A549 (cell line): ENCODE data around the gene ADAMTSL3. TPM values are rescaled to one million over a fixed set of nuclear protein-coding genes. Genes with fewer than 3 reads are reported as not detected.

Source experiments
- ATAC-seq, 2 experiments: fragments of 200-7000 bp in 1 of 2; fragments of >200 bp in 1 of 2; cut with Nextera tagmentation in 1 of 2; cut with Tn5 transposase in 1 of 2; 3 replicates each; pipeline versions ENCODE4 v1.8.0 to v1.9.1; 2018 to 2020; ENCODE audit warnings: mild to moderate bottlenecking in 1 of 2, moderate library complexity in 1 of 2
- CTCF ChIA-PET: fragments of 300-600 bp; sonication (Branson Sonifier 250); formaldehyde crosslinking; extraction: SDS; loops from one replicate; lab custom pipeline; 2021; ENCODE audit warnings: antibody characterized with exemption, inconsistent platforms; lab: Yijun Ruan, JAX
- POLR2A ChIA-PET: fragments of 350-600 bp; formaldehyde crosslinking; extraction: SDS; loops from one replicate; lab custom pipeline; 2021; ENCODE audit warnings: antibody characterized with exemption, inconsistent platforms; lab: Yijun Ruan, JAX
- DNase-seq, 2 experiments: peaks; one replicate each; pipeline versions ENCODE4 v3.0.0 to v3.0.0-alpha.2; 2011 to 2016; ENCODE audit warnings: low read depth in 1 of 2, low spot score in 1 of 2
- FAIRE-seq: peaks from 2 replicates; lab custom pipeline; 2011; peaks lifted over from hg19 to GRCh38; lab: Jason Lieb, UNC
- H3K27ac ChIP-seq, 2 experiments: fragments of >200 bp; sonication (Bioruptor Twin); formaldehyde crosslinking; 3 replicates each; pipeline ENCODE4 v1.5.1; 2016 to 2017
- H3K4me1 ChIP-seq: fragments of >200 bp; sonication (Bioruptor Twin); formaldehyde crosslinking; 3 replicates; pipeline ENCODE4 v1.6.1; 2016
- H3K4me2 ChIP-seq: fragments of >200 bp; sonication (Bioruptor Twin); formaldehyde crosslinking; 3 replicates; pipeline ENCODE4 v1.6.1; 2016
- H3K4me3 ChIP-seq: fragments of >200 bp; sonication (Bioruptor Twin); formaldehyde crosslinking; 3 replicates; pipeline ENCODE4 v1.5.1; 2016
- H3K9me3 ChIP-seq: fragments of >200 bp; sonication (Bioruptor Twin); formaldehyde crosslinking; 3 replicates; pipeline ENCODE4 v1.6.1; 2016
- CHD2 ChIP-seq: fragments of 150-350 bp; IDR thresholded peaks from 2 replicates; pipeline ENCODE4 v1.6.1; 2014; ENCODE audit warnings: low read length; ENCODE audit not compliant: partially characterized antibody
- CHD4 ChIP-seq: fragments of 200-600 bp; sonication (generic); IDR thresholded peaks from 2 replicates; pipeline ENCODE4 v1.6.1; 2016; ENCODE audit warnings: antibody characterized with exemption, mild to moderate bottlenecking, borderline replicate concordance
- ELK1 ChIP-seq: fragments of 150-350 bp; IDR thresholded peaks from 2 replicates; pipeline ENCODE4 v1.6.1; 2014; ENCODE audit warnings: low read depth, mild to moderate bottlenecking, low read length
- EP300 ChIP-seq, 2 experiments: fragments of >200 bp; sonication (Bioruptor Twin); formaldehyde crosslinking; IDR thresholded peaks; 2 replicates in 1 of 2; 3 replicates in 1 of 2; pipeline ENCODE4 v1.6.1; 2016 to 2017
- FOXS1 ChIP-seq: fragments of 250-450 bp; sonication (Bioruptor Pico); IDR thresholded peaks from 2 replicates; pipeline ENCODE4 v1.5.0; 2020; ENCODE audit warnings: mild to moderate bottlenecking, moderate library complexity
- HOXB5 ChIP-seq: fragments of 250-450 bp; sonication (Bioruptor Pico); IDR thresholded peaks from 2 replicates; pipeline ENCODE4 v1.5.0; 2020; ENCODE audit warnings: mild to moderate bottlenecking, moderate library complexity
- KDM5A ChIP-seq: fragments of 200-600 bp; sonication (generic); IDR thresholded peaks from 2 replicates; pipeline ENCODE4 v1.6.1; 2016; ENCODE audit warnings: antibody characterized with exemption, mild to moderate bottlenecking
- RCOR1 ChIP-seq: fragments of 150-350 bp; IDR thresholded peaks from 2 replicates; pipeline ENCODE4 v1.6.1; 2014; ENCODE audit warnings: antibody characterized with exemption, low read length, low read depth
- REST ChIP-seq: fragments of 200-600 bp; sonication (generic); IDR thresholded peaks from 2 replicates; pipeline ENCODE4 v1.6.1; 2016; ENCODE audit warnings: antibody characterized with exemption, mild to moderate bottlenecking, moderate library complexity
- TFCP2L1 ChIP-seq: fragments of 250-450 bp; sonication (Bioruptor Pico); IDR thresholded peaks from 2 replicates; pipeline ENCODE4 v1.5.0; 2021; ENCODE audit warnings: mild to moderate bottlenecking
- WGBS: methylation state at CpG from one replicate; pipeline ENCODE4 v1.1.6; 2017; ENCODE audit errors: missing lambda C conversion rate; 5-methylcytosine and 5-hydroxymethylcytosine counted together
- polyA plus RNA-seq, 4 experiments: library from polyadenylated mRNA; depleted of rRNA in 3 of 4; stranded (reverse); fragments of >200 nt; fragmentation: RNase III in 1 of 4; extraction: RNeasy Plus Mini Kit Qiagen cat#74134 plus additional on column Dnase treatment in 1 of 4; gene quantifications; 2 replicates in 3 of 4; 3 replicates in 1 of 4; pipeline ENCODE4 v1.2.3, GENCODE V29; 2011 to 2017
- TF ChIP-seq, protein P1 (sequence below): IDR thresholded peaks from 2 replicates; pipeline ENCODE4 v1.6.1; 2012
- TF ChIP-seq, protein P2 (sequence below): fragments of >200 bp; sonication (Bioruptor Twin); formaldehyde crosslinking; IDR thresholded peaks from 3 replicates; pipeline ENCODE4 v1.6.1; 2016
- TF ChIP-seq, protein P3 (sequence below): fragments of 250-450 bp; sonication (Bioruptor Pico); IDR thresholded peaks from 2 replicates; pipeline ENCODE4 v1.5.0; 2020; ENCODE audit warnings: low read depth, mild to moderate bottlenecking, moderate library complexity

The ADAMTSL3 gene
- polyA plus RNA-seq, 2 of the 4 experiments (the other 2 are of a cell fraction) = 0.22 to 0.25 TPM

DNA sequence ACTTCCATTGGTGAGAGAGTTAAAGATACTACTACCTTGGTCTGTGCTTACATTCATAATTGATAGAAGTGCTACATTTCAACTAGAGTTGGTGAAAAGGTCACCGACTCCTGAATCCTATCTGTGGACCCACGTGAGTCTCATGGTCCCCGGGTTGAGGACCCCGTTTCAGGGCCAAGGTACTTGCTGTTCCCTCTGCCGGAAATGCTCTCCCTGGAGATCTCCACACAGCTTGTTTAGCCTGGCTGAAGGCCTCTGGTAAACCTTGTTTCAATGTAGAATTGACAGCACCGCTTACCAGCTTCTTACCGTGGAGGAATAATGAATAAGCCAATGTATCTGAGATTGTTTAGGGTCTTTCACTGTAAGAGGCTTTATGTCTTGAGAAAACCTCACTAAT is 355.7 kb downstream of the ADAMTSL3 start:
- no peak overlapping the region for H3K4me3 ChIP-seq
- DNase-seq = no peak
- H3K4me1 ChIP-seq = no peaks in the 10 kb centered on the region
- TF ChIP-seq, protein P1, sequence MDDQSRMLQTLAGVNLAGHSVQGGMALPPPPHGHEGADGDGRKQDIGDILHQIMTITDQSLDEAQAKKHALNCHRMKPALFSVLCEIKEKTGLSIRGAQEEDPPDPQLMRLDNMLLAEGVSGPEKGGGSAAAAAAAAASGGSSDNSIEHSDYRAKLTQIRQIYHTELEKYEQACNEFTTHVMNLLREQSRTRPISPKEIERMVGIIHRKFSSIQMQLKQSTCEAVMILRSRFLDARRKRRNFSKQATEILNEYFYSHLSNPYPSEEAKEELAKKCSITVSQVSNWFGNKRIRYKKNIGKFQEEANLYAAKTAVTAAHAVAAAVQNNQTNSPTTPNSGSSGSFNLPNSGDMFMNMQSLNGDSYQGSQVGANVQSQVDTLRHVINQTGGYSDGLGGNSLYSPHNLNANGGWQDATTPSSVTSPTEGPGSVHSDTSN = no peak
- TF ChIP-seq TFCP2L1 (CRISPR knock-in tag) = no peak
- TF ChIP-seq REST = no peak
- TF ChIP-seq, protein P2, sequence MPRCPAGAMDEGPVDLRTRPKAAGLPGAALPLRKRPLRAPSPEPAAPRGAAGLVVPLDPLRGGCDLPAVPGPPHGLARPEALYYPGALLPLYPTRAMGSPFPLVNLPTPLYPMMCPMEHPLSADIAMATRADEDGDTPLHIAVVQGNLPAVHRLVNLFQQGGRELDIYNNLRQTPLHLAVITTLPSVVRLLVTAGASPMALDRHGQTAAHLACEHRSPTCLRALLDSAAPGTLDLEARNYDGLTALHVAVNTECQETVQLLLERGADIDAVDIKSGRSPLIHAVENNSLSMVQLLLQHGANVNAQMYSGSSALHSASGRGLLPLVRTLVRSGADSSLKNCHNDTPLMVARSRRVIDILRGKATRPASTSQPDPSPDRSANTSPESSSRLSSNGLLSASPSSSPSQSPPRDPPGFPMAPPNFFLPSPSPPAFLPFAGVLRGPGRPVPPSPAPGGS = no peak
- TF ChIP-seq RCOR1 = no peak
- no peak for TF ChIP-seq CHD2
- no peak for TF ChIP-seq EP300 (IDR thresholded peaks at IDR 0.05)
- no peak for TF ChIP-seq FOXS1 (CRISPR knock-in tag)
- TF ChIP-seq KDM5A = no peak
- TF ChIP-seq HOXB5 (CRISPR knock-in tag) = no peak
- H3K27ac ChIP-seq = no peak overlapping the region
- no peak for ATAC-seq
- ChIA-PET POLR2A (no interaction called here), CTCF (no interaction called here)
- no peak for FAIRE-seq
- WGBS = 13% methylated on average over 7 of the region's 7 CpGs
- H3K9me3 ChIP-seq = no peaks in the 10 kb centered on the region
- H3K4me2 ChIP-seq = no peak overlapping the region

DNA sequence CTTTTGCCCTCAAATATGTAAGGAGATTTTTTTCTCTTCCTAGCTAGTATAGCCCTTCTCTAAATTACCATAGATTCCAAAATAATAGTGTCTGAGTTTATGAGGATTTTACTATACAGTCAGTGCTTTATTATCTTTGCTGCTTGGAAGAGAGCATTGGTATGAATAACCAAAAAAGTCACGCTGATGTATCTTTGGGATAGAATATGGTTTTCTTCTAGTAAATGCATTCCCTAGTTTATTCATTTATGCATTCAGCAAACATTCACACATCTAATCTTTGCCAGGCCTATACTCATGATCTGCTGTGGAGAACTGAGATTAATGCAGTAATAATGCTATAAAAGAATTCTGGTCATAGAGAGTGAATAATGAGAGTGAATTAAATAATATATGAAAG is 356.3 kb downstream of the ADAMTSL3 start:
- POLR2A ChIA-PET = no interaction called here
- WGBS = 0% methylated on average over 1 of the region's 1 CpG
- H3K4me2 ChIP-seq = no peak overlapping the region
- H3K27ac ChIP-seq = no peak overlapping the region
- no peaks in the 10 kb centered on the region for H3K9me3 ChIP-seq
- no peak for FAIRE-seq
- H3K4me1 ChIP-seq = no peaks in the 10 kb centered on the region
- DNase-seq = no peak
- no peak for ATAC-seq
- CTCF ChIA-PET = interaction anchor here (0.9 kb wide), 1 partner anchor 21 kb away, joined by 3 read pairs; no protein-coding TSS in a partner anchor
- H3K4me3 ChIP-seq = no peak overlapping the region
- TF ChIP-seq, protein P3, sequence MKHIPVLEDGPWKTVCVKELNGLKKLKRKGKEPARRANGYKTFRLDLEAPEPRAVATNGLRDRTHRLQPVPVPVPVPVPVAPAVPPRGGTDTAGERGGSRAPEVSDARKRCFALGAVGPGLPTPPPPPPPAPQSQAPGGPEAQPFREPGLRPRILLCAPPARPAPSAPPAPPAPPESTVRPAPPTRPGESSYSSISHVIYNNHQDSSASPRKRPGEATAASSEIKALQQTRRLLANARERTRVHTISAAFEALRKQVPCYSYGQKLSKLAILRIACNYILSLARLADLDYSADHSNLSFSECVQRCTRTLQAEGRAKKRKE = no peak

GRCh38 chr15:84016371-84016770 is 362.4 kb downstream of the ADAMTSL3 start:
- H3K9me3 ChIP-seq = no peaks in the 10 kb centered on the region
- no peak for FAIRE-seq
- TF ChIP-seq ELK1 (no peak), CHD4 (no peak)
- CTCF ChIA-PET = interaction anchor here (0.6 to 1.3 kb wide), 4 partner anchors 9 to 449 kb away, joined by 3 to 5 read pairs (median 3); no protein-coding TSS in a partner anchor
- POLR2A ChIA-PET = no interaction called here
- no peak for ATAC-seq
- no peak overlapping the region for H3K27ac ChIP-seq
- H3K4me1 ChIP-seq = no peaks in the 10 kb centered on the region
- DNase-seq = no peak
- no peak overlapping the region for H3K4me2 ChIP-seq
- no peak overlapping the region for H3K4me3 ChIP-seq
- 5% methylated on average over 3 of the region's 3 CpGs for WGBS
